ENCODE measurements around the gene AKT3. TPM values are rescaled to one million over a fixed set of nuclear protein-coding genes. Genes with fewer than 3 reads are reported as not detected.

AKT3 gene
- polyA plus RNA-seq, 1 experiment, result 34.9 TPM

GRCh38 chr1:243526180-243526579 lies 323.9 kb downstream of the AKT3 start:
- no peak for DNase-seq (ENCODE audit: low read depth, low spot score)
- H3K4me3 ChIP-seq (ENCODE audit: low read depth, low read length), result no peak overlapping the region
- ChIA-PET CTCF (no interaction called here), POLR2A (no interaction called here)
- no peaks in the 10 kb centered on the region for H3K27me3 ChIP-seq (ENCODE audit: control insufficient read depth, insufficient read depth, low read length)
- TF ChIP-seq, protein P1, sequence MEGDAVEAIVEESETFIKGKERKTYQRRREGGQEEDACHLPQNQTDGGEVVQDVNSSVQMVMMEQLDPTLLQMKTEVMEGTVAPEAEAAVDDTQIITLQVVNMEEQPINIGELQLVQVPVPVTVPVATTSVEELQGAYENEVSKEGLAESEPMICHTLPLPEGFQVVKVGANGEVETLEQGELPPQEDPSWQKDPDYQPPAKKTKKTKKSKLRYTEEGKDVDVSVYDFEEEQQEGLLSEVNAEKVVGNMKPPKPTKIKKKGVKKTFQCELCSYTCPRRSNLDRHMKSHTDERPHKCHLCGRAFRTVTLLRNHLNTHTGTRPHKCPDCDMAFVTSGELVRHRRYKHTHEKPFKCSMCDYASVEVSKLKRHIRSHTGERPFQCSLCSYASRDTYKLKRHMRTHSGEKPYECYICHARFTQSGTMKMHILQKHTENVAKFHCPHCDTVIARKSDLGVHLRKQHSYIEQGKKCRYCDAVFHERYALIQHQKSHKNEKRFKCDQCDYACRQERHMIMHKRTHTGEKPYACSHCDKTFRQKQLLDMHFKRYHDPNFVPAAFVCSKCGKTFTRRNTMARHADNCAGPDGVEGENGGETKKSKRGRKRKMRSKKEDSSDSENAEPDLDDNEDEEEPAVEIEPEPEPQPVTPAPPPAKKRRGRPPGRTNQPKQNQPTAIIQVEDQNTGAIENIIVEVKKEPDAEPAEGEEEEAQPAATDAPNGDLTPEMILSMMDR (IDR thresholded peaks at IDR 0.05; ENCODE audit: low read depth, low read length), result no peak
- no peaks in the 10 kb centered on the region for H3K9me3 ChIP-seq (ENCODE audit: control insufficient read depth, insufficient read depth, low read length)
- no peak overlapping the region for H3K27ac ChIP-seq (ENCODE audit: low read depth, low read length)

DNA sequence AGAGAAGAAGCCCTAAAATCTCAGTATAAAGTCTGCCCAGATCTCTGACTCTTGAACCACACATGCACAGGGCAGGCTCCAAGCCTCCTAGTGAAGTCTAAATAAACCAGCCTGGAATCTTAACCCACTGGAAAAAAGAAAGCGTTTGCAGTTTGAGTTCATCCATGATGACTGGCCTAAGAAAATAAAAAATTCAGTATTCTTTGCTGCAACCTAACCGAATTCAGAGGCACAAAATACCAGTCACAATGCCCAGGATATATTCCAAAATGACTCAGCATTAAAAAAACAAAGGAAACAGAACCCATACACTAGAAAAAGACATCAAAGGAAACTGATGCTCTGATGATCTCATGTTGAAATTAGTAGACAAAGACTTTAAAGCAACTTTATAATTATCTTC lies 325.0 kb downstream of the AKT3 start:
- H3K27me3 ChIP-seq (ENCODE audit: control insufficient read depth, insufficient read depth, low read length), result no peaks in the 10 kb centered on the region
- H3K9me3 ChIP-seq (ENCODE audit: control insufficient read depth, insufficient read depth, low read length), result no peaks in the 10 kb centered on the region
- TF ChIP-seq, protein P1 (IDR thresholded peaks at IDR 0.05; ENCODE audit: low read depth, low read length), result no peak
- CTCF ChIA-PET, result interaction anchor here (0.7 kb wide), 1 partner anchor 182 kb away, joined by 4 read pairs; no protein-coding TSS in a partner anchor
- no peak overlapping the region for H3K4me3 ChIP-seq (ENCODE audit: low read depth, low read length)
- H3K27ac ChIP-seq (ENCODE audit: low read depth, low read length), result peak overlapping the region; percentile 63
- peak; percentile 38 for DNase-seq (ENCODE audit: low read depth, low spot score)
- POLR2A ChIA-PET, result interaction anchor here (0.6 to 1.0 kb wide), 2 partner anchors 23 to 42 kb away, joined by 3 to 5 read pairs; no protein-coding TSS in a partner anchor

- no peaks in the 10 kb centered on the region for H3K9me3 ChIP-seq (ENCODE audit: control insufficient read depth, insufficient read depth, low read length)
- no peak overlapping the region for H3K4me3 ChIP-seq (ENCODE audit: low read depth, low read length)
- ChIA-PET POLR2A (interaction anchor here (1.0 kb wide), 1 partner anchor 24 kb away, joined by 3 read pairs; no protein-coding TSS in a partner anchor), CTCF (no interaction called here)
- no peak for DNase-seq (ENCODE audit: low read depth, low spot score)
- TF ChIP-seq, protein P1 (IDR thresholded peaks at IDR 0.05; ENCODE audit: low read depth, low read length), result no peak
- no peaks in the 10 kb centered on the region for H3K27me3 ChIP-seq (ENCODE audit: control insufficient read depth, insufficient read depth, low read length)
- H3K27ac ChIP-seq (ENCODE audit: low read depth, low read length), result no peak overlapping the region
These were observed 326.3 kb downstream of the AKT3 start for GRCh38 chr1:243523766-243524165.

DNA sequence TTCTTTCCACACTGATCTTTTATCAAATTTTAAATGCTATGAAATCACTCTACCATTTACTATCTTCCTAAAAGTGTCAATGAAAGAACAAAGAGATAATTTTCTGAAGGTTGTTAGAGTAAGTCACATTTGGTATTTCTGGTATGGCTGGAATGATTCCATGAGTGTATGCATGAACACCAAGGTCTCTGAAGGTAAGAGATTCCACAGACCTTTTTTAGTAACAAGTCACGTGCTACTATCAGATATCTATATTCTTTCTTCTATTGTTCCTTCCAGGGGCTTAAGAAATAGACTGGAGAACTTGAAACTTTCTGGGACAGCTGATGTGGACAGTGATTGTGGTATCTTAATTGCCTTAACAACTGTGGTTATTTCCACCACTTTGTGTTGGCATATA lies 329.2 kb downstream of the AKT3 start:
- no peak overlapping the region for H3K4me3 ChIP-seq (ENCODE audit: low read depth, low read length)
- H3K27me3 ChIP-seq (ENCODE audit: control insufficient read depth, insufficient read depth, low read length), result no peaks in the 10 kb centered on the region
- ChIA-PET CTCF (interaction anchor here (0.6 kb wide), 1 partner anchor 85 kb away, joined by 3 read pairs; no protein-coding TSS in a partner anchor), POLR2A (no interaction called here)
- TF ChIP-seq, protein P1 (IDR thresholded peaks at IDR 0.05; ENCODE audit: low read depth, low read length), result no peak
- H3K27ac ChIP-seq (ENCODE audit: low read depth, low read length), result no peak overlapping the region
- DNase-seq (ENCODE audit: low read depth, low spot score), result no peak
- no peaks in the 10 kb centered on the region; the same call in 1 of the 2 replicates for H3K9me3 ChIP-seq (ENCODE audit: control insufficient read depth, insufficient read depth, low read length)

- DNase-seq (ENCODE audit: low read depth, low spot score), result no peak
- Histone ChIP-seq H3K9me3 (ENCODE audit: control insufficient read depth, insufficient read depth, low read length) (no peaks in the 10 kb centered on the region; the same call in 1 of the 2 replicates), H3K27me3 (ENCODE audit: control insufficient read depth, insufficient read depth, low read length) (no peaks in the 10 kb centered on the region), H3K27ac (ENCODE audit: low read depth, low read length) (no peak overlapping the region), H3K4me3 (ENCODE audit: low read depth, low read length) (no peak overlapping the region)
- TF ChIP-seq, protein P1 (IDR thresholded peaks at IDR 0.05; ENCODE audit: low read depth, low read length), result no peak
- ChIA-PET CTCF (no interaction called here), POLR2A (no interaction called here)
These were observed 335.1 kb downstream of the AKT3 start for GRCh38 chr1:243514927-243515326.
